ENCODE data around the gene SLC44A4.
"Not testable (repeated sequence)": the region's sequence is repeated elsewhere in the genome, so short reads cannot be mapped to it uniquely, and the experiment has no call there.

SLC44A4 gene

DNA sequence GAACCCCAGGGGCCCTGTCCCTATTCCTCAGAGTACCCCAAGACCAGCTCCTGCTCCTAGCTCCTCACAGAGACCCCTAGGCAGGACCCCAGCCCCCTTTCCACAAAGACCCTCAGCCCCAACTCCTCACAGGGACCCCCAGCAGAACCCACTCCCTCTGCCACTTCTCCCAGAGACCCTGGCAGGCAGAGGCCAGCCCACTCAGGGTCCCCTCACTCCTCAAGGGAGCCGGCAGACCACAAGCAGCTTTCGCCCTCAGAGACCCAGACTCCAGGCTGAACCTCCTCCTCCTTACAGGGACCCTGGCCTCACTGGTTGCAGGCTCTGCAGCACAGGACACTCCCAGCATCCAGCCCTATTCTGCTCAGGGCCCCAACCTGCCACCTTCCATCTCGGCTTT, 575 bp downstream of the SLC44A4 start:
- no peak for DNase-seq

DNA sequence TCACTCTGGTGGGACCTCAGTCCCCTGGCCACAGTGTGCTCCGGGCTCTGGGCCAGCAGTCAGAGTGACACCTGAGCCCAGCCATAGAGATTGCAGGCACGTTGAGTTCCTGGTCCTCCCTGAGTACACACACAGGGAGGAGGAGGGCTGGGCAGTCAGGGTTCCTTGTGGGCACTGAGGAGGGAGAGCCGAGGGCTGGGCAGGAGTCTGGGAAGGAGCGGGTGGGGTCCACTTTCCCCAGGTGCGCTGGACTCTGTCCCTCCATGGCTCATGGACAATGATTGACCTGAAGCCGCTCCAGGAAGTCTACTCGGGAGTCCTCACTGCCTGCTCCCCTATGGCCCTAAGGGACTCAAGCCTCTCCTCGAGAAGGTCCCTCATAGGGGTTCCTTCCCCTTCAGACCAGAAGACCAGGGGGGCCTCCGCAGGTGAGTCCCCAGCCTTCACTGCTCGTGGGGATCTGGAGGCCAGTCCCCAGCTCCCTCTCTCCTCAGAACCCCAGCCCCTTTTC, 1.1 kb downstream of the SLC44A4 start:
- peak; percentile 24 for DNase-seq

DNA sequence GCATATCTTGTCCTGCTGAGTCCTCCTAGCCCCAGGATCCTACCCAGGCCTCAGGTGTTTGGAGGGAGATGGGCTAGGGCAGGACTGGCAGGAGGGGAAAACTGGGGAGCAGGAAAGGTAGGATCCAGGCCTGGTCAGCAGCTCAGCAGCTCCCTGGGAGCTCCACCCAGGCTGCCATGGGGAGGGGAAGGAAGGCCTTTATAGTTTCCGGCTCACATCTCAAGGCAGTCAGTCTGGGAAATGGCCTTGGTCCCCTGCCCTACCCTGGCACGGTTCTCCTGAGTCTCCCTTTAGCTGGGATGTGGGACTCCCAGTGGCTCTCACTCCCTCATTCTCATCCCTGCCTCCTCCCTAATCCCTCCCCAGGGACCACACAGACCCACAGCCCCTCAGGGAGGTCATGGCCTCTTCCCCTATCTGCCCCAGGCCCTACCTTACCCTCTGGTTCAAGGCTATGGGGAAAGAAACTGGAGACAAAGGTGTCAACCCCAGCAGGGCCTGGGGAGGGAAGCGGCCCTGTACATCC, 1.6 kb downstream of the SLC44A4 start:
- no peak for DNase-seq

DNA sequence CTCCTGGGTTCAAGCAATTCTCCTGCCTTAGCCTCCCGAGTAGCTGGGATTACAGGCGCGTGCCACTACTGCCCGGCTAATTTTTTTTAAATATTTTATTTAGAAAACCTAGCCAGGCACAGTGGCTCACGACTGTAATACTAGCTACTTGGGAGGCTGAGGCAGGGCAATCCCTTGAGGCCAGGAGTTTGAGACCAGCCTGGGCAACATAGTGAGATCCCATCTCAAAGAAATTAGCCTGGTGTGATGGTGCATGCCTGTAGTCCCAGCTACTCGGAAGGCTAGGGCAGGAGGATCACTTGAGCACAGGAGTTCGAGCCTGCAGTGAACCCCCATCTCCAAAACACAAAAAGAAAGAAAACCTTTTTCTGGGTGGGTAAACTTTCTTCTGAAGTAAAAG, 2.4 kb downstream of the SLC44A4 start:
- no peak for DNase-seq

DNA sequence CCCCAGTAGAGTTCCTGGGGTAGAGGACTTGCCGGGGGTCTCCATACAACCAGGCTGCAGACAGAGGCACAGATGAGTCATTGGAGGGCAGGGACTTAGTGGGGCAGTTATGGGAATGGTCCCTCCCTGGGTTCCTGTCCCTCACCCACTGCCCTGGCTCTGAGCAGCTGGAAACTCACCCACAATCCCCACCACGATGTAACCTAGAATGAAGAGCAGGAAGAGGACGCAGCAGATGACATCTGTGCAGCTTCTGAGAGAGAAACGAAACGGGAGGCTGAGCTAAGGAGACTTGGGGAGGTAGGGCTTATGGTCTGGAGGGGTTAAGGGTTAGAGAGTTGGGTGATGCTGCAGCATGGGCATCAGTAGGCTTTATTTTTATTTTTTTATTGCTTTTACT, 2.9 kb downstream of the SLC44A4 start:
- no peak for DNase-seq

DNA sequence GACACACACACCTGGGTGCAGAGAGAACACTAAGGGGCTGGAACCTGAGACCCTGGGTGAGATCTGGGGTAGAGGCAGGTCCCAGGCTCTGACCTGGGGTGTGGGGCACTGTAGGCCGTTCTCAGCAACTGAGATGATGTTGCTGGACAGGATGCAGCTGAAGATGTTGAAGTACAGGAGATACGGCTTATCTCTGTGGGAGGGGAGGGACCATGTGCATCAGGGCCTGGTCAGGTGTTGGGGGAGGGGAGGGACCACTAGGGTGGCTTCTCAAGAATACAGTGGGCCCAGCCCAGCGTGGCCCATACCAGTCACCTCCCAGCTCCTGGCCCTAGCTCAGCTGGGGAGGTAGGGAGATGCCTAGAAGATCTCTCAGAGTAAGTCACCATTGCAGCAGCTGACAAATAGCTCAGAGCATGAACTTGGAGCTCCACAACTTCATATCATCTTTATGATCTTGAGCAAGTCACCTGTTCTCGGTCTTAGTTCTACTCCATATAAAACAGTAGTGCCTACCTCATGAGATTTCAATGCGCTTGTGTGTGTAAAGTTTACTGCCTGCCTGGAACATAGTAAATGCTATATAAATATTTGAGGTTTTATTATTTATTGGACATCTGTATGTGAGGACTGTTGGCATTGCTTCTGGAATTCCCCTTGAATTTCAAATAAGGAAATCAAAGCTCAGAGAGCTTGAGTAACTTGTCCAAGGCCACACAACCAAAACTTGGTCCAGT, 3.8 kb downstream of the SLC44A4 start:
- no peak for DNase-seq

DNA sequence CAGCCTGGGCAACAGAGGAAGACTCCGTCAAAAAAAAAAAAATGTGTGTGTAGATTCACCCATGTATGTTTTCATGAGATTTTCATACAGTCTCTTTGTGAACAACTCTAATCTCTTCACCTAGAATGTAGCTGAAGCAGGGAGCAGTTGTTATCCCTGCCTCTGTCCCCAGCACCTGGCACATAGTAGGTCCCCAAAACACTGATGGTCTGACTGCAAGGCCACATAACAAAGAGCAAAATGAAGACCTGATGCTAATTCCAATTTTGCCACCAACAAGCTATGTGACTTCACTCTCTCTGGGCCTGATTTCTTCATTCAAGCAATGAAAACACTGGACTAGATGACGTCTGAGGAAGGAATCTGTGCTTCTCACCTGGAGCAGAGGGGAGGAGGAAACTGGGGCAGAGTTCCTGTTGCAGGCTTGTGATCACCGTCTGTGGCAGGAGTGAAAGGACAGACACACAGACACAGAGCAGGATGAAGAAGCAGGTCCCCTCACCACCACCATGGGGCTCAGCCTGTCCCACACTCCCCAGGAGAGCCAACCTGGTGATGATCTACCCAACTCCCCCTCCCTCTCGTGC, 4.6 kb downstream of the SLC44A4 start:
- no peak for DNase-seq

DNA sequence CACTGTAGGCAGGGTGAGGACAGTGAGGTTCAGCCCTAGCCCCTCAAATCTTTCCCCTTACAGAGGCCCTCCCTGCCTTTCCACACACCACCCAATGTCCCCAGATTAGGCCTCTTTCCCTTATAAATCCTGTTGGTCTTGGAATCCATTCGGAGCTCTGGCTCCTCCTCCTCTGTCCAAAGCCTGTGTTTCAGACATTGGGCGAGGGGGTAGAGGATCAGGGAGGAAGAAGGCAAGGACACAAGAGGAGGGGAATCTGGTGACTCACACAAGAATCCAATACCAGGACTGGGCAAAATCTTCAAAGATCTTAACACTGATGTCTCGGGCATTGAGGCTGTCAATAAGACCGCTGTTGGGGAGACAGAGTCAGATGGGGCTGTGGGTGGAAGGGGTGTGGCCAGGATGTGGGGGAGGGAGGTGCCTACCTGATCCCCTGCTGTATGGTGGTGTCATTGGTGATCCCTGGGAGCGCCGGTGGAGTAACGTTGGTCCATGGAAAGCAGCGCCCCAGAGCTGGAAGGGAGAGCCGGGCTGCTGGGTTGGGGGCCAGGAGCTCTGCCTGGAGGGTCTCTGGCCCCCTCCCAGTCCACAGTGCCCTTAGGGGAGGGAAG, 7.6 kb downstream of the SLC44A4 start:
- DNase-seq = no peak

DNA sequence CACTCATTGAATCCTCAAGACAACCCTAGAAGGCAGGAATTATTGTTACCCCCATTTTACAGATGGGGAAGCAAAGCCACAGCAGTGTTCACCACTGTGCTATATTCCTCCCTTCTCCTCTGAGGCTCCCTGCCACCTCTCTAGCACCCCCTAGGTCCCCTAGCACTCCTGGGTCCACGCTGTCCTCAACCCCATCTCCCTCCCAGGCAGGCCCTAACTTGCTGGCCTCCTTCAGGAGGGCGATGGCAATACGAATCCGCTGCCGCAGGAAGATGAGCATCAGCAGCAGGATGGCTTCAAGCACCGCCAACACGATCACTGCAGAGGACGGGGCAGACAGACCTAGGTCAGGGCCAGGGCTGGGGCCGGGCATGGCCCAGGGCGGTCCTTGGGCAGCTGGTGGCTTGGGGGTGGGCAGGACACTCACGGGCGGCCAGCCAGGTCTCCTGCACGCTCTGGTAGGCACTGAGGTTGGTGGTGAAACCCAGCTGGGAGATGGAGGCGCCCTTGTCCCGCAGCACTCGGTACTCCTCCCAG, 8.3 kb downstream of the SLC44A4 start:
- DNase-seq = no peak

DNA sequence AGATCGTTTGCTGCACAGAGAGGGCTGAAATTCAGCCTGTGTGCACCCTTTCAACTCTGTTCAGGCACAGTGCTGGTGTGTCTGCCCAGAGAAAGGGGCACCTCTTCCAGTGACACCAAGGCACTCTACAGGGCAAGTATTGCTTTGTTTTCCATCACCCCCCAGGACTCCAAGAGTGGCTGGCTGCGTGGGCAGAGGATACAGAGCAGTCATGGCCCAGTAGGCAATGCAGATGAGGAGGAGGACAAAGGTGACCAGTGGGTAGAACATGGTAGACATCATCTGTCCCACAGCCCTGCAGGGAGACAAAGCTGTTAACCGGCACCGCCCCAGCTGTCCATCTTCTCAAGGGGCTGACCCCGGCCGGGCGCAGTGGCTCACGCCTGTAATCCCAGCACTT, 9.5 kb downstream of the SLC44A4 start:
- no peak for DNase-seq

DNA sequence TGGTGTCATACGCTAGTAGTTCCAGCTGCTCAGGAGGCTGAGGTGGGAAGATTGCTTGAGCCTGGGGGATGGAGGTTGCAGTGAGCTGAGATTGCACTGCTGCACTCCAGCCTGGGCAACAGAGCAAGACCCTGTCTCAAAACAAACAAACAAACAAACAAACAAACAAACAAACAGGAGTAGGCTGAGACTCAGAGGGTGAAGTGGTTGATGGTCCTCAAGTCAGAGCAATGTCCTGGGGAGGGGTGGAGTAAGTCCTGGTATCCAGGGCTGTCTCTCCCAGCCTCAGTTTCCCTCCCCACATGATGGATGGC, 10.2 kb downstream of the SLC44A4 start:
- DNase-seq = not testable (repeated sequence)

DNA sequence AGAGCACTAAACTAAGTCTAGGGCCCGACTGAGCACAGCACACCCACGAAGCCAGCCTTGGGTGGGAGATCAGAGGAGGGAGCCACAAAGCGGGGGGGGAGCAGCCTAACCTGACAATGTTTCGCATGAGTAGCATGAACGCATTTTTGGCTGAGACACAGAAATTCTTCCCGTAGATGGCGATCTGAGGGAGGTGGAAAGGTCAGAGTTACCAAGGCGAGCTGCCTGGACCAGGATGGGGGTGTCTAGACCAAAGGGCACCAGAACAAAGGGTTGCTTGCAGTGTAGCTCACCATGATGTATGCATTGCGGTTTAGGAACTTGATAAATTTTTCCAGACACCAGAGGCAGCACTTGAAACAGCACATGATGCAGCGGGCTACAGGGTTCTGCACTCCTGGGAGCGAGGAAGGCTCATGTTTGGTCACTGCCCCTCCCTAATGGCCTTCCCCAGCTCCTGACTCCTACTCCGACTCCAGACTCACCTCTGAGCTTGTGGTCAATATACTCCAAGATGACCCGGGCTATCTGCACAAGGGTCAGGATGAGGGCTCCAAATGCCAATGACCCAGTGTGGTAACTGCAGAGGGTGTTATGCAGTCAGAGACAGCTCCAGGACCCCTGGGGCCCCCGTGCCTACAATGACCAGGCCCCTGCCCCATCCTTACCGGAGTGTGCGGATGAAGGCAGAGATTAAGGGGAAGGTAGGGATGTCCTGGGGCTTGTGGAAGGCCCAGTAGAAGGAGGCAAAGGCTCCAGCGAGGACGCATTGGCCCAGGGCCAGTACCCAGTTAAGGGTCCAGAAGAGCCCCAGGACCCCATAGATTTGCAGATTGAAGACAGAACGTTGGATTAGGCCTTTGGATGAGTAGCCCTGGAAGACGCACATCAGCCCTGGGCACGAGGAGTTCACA, 13.3 kb downstream of the SLC44A4 start:
- DNase-seq = no peak

DNA sequence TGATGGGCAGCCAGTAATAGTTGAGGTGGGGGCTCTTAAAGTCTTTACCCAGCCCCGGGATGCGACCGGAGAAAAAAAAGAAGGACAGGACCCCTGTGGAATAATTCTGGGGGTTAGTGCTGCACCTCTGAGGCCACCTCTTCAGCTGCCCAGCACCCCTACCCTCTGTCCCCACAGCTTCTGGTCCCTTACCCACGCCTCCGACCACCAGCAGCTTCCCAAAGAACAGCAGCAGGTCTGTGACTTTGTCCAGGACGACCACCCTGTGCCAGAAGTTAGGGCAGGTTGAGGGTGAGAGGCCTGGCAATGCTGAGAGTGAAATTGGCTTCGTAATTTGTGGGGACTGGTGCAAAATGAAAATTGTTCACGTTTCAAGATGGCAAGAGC, 14.0 kb downstream of the SLC44A4 start:
- DNase-seq = no peak

DNA sequence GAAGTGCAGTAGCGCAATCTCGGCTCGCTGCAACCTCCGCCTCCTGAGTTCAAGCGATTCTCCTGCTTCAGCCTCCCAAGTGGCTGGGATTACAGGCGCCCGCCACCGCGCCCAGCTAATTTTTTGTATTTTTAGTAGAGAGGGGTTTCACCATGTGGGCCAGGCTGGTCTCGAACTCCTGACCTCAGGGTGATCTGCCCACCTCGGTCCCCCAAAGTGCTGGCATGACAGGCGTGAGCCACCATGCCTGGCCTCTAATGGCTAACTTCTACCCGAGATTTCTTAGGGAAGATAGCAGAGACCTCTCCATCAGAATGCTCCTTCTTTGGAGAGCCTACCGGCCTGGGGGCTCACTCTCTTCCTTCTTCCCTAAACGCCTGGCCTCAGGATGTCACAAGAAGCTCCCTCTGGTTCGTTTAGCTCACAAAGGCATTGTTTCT, 14.7 kb downstream of the SLC44A4 start:
- DNase-seq = not testable (repeated sequence)

DNA sequence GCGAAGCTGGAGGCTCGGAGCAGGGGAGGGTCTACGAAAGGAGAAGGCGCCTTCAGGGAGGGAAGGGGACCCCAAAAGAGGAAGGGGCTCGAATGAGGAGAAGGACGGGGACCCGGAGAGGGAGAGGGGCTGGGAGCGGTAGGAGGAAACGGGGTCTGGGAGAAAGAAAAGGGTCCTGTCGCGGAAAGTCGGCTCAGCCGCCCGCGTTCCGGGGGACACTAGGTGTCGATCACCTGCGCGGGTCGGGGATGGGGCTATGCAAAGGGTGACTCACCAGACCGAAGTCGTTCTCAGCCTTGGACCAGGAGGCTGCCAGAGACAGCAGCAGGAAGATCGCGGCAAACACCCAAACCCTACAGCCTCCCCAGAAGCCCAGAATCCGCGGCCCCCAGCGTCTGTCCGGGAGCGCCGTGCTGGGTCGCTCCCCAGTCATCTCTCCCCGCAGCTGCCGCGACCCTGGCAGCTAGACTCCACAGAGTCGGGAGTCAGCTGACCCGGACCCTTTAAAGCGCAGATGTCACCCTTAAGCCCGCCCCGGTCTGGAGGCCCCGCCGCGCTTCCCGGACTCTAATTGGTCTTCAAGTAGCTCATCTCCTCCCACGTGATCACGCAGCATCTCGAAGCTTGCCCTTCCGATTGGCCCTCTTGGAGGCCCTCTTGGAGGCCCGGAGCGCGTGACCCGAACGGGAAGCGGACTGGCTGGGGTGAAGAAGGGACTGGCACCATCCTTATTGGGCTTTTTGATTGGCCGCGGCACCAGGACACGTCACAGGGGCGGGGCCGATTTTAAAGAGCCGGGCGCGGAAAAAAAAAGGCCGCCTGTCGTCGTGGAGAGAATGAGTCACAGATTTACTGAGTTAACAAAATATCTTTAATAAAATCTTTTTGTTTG, 16.2 kb downstream of the SLC44A4 start, which contains the start of gene NEU1:
Gene NEU1 (minus strand): TSS at position 478 of the 892 bp plus-strand sequence. CDS start 45 bp downstream, at position 433.
- peak; percentile 99 for DNase-seq

DNA sequence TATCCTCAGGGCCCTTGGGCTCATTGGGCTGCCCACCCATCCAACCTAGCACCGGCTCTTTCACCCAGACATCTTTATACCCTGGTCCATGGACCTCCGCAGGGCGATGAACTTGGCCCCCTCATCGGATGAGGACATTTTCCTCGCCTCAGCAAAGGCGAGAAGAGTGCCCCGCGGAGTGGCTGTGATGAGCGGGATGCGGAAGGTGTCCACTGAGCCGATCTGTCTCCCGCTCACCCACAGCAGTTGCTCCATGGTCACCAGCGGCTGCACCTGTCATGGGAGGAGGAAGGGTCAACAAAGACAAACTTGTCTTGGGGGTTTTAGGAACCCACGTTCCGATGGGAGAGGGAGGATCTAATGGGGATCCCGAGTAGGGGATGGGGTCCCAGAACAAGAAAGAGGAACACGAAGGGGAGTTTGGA, 16.9 kb downstream of the SLC44A4 start:
- no peak for DNase-seq

DNA sequence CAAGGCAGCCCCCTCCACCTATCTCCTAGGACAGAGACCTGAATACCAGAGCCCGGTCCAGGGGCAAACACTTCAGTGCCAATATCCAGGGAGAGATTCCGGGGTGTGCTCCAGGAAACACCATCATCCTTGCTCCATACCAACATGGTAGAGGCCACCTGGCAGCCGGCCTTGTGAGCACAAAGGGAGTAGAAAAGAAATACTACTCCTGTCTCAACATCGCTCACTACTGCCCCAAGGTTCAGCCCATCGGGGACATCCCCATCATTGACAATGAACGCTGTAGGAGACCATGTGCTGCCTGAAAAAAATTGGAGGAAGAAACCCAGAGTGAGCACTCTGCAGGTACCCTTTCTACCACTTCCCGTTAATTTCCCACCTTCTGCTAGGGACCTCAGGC, 17.6 kb downstream of the SLC44A4 start:
- no peak for DNase-seq

DNA sequence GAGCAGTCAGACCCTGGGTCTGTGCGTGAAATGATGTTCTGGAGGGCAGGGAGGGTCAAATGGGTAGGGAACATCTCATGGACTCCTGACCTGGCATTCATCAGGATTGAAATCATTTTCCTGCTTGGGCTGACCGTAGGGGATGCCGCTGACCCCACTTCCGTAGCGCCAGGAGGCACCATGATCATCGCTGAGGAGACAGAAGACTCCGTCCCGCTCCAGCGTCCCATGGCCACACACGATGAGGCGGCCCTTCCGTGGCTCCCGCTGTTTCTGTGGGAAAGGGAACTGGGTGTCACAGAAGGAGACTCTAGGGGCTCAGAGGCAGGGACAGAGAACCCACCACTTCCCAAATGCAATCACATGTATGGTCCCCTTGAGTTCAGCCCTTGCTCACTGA, 18.4 kb downstream of the SLC44A4 start:
- no peak for DNase-seq

DNA sequence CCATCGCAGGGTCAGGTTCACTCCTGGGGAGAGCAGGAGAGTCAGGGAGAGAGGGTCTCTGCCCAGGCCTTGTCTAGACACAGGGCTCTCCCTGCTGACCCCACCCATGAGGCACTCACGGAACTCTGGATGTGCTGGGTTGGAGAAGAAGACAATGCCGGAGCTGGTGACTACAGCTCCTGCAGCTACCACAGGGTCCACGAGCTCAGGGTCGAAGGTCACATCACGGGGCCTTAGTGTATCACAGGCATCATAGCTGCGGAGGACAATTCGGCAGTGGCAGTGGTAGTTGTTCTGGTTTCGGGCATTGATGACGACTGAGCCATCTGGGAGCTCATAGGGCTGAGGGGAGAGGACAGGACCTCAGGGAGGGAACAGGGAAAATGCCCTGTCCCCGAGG, 18.9 kb downstream of the SLC44A4 start:
- no peak for DNase-seq

DNA sequence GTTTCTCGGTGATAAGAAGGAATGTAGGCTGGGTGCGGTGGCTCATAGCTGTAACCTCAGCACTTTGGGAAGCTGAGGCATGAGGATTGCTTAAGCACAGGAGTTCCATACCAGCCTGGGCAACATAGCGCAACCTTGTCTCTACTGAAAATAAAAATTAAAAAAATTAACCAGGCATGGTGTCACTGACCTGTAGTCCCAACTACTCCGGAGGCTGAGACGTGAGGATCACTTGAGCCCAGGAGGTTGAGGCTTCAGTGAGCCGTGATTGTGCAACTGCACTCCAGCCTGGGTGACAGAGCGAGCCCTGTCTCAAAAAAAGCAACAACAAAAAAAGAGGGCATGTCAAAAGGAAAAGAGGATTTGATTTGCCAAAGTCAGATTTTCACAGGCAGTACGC, 20.1 kb downstream of the SLC44A4 start:
- no peak for DNase-seq

DNA sequence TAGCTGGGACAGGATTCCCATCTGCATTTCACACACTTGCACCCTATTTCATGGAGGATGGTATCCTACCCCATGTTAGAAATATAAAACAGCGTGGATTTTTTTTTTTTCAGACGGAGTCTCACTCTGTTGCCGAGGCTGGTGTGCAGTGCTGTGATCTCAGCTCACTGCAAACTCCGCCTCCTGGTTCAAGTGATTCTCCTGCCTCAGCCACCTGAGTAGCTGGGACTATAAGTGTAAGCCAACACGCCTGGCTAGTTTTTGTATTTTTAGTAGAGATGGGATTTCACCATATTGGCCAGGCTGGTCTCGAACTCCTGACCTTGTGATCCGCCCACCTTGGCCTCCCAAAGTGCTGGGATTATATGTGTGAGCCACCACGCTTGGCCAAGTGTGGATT, 21.0 kb downstream of the SLC44A4 start:
- DNase-seq = not testable (repeated sequence)
